SW 1271 (cell line): Measurements from ENCODE around the gene OR5K3.

Experiments used
- DNase-seq, 2 experiments: peaks; one replicate each; lab custom pipeline; 2025; lab: John Stamatoyannopoulos, UW

OR5K3 gene

GRCh38 chr3:98433764-98434163, 43.3 kb downstream of the OR5K3 start:
- DNase-seq, result no peak

- no peak for DNase-seq
Observed at GRCh38 chr3:98434412-98434811, 43.9 kb downstream of the OR5K3 start.

- no peak for DNase-seq
Observed at GRCh38 chr3:98440283-98440682, 49.8 kb downstream of the OR5K3 start.
